ENCODE measurements around the gene MAPK14.

Gene MAPK14

GRCh38 chr6:36136034-36136433 lies 108.4 kb downstream of the MAPK14 start:
- no peak for DNase-seq (ENCODE audit: low read depth)
- TF ChIP-seq CTCF (conservative IDR thresholded peaks at IDR 0.05; ENCODE audit: low read length), result no peak
- no peak overlapping the region for H3K4me3 ChIP-seq (ENCODE audit: low read length)

GRCh38 chr6:36136551-36136950 lies 108.9 kb downstream of the MAPK14 start:
- DNase-seq (ENCODE audit: low read depth), result no peak
- no peak for TF ChIP-seq CTCF (conservative IDR thresholded peaks at IDR 0.05; ENCODE audit: low read length)
- H3K4me3 ChIP-seq (ENCODE audit: low read length), result no peak overlapping the region

- H3K4me3 ChIP-seq (ENCODE audit: low read length), result no peak overlapping the region
- no peak for TF ChIP-seq CTCF (conservative IDR thresholded peaks at IDR 0.05; ENCODE audit: low read length)
- DNase-seq (ENCODE audit: low read depth), result no peak
Observed at GRCh38 chr6:36138667-36139066, 111.1 kb downstream of the MAPK14 start.

- H3K4me3 ChIP-seq (ENCODE audit: low read length), result no peak overlapping the region
- TF ChIP-seq CTCF (conservative IDR thresholded peaks at IDR 0.05; ENCODE audit: low read length), result peak; percentile 15
- DNase-seq (ENCODE audit: low read depth), result no peak
Observed at GRCh38 chr6:36139431-36139830, 111.8 kb downstream of the MAPK14 start.

- no peak for DNase-seq (ENCODE audit: low read depth)
- H3K4me3 ChIP-seq (ENCODE audit: low read length), result no peak overlapping the region
- no peak for TF ChIP-seq CTCF (conservative IDR thresholded peaks at IDR 0.05; ENCODE audit: low read length)
Observed at GRCh38 chr6:36139991-36140710, 112.5 kb downstream of the MAPK14 start.

GRCh38 chr6:36141091-36141490 lies 113.5 kb downstream of the MAPK14 start:
- H3K4me3 ChIP-seq (ENCODE audit: low read length), result no peak overlapping the region
- no peak for TF ChIP-seq CTCF (conservative IDR thresholded peaks at IDR 0.05; ENCODE audit: low read length)

GRCh38 chr6:36141961-36142360 lies 114.4 kb downstream of the MAPK14 start:
- H3K4me3 ChIP-seq (ENCODE audit: low read length), result no peak overlapping the region
- no peak for DNase-seq (ENCODE audit: low read depth)
- TF ChIP-seq CTCF (conservative IDR thresholded peaks at IDR 0.05; ENCODE audit: low read length), result no peak

More at GRCh38 chr6:36141091-36141490, 113.5 kb downstream of the MAPK14 start:
- DNase-seq (ENCODE audit: low read depth), result no peak
